ENCODE measurements around the gene KIF26B. TPM values are rescaled to one million over a fixed set of nuclear protein-coding genes. Genes with fewer than 3 reads are reported as not detected.

Gene KIF26B
- total RNA-seq, 4 donors from 2014 or later: 0.20 to 0.79 (median 0.41) TPM; not detected in 1

DNA sequence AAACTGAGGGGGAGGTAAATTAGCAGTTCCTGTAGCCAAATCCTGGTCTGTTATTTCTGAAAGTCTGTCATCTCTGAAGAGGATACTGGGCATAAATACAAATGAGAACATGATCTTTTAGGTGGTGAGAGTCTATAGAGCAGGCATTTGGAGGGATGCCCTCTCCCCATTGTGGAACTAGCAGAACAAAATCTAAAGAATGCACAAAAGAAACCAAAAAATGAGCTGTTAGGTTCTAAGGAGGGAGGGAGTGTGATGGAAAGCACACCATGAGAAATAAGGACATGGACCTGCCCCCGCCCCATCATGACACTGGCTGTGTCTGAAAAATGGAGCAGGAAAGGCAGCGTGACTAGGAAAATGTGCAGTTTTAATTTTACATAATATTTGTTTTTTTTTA lies 262.0 kb downstream of the KIF26B start:
- intact Hi-C loops (cut with DNase I; ENCODE audit: low total_unique reads): no loop called here
- Histone ChIP-seq H3K4me3 (no peak overlapping the region), H3K27ac (no peak overlapping the region), H3K4me1 (no peaks in the 10 kb centered on the region), H3K9me3 (no peaks in the 10 kb centered on the region), H3K36me3 (no peaks in the 10 kb centered on the region), H3K27me3 (peaks cover 3% of the 10 kb centered on the region)
- TF ChIP-seq POLR2AphosphoS5 (IDR thresholded peaks at IDR 0.05) (no peak), POLR2A (IDR thresholded peaks at IDR 0.05) (no peak), EP300 (IDR thresholded peaks at IDR 0.05; ENCODE audit: low read depth) (no peak)
- TF ChIP-seq, protein P1, sequence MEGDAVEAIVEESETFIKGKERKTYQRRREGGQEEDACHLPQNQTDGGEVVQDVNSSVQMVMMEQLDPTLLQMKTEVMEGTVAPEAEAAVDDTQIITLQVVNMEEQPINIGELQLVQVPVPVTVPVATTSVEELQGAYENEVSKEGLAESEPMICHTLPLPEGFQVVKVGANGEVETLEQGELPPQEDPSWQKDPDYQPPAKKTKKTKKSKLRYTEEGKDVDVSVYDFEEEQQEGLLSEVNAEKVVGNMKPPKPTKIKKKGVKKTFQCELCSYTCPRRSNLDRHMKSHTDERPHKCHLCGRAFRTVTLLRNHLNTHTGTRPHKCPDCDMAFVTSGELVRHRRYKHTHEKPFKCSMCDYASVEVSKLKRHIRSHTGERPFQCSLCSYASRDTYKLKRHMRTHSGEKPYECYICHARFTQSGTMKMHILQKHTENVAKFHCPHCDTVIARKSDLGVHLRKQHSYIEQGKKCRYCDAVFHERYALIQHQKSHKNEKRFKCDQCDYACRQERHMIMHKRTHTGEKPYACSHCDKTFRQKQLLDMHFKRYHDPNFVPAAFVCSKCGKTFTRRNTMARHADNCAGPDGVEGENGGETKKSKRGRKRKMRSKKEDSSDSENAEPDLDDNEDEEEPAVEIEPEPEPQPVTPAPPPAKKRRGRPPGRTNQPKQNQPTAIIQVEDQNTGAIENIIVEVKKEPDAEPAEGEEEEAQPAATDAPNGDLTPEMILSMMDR (IDR thresholded peaks at IDR 0.05): no peak
- WGBS, 2 donors (ENCODE audit: low coverage in 1 of 2): 93 to 100% methylated on average over 1 to 2 of the region's 2 CpGs
- in situ Hi-C loops (cut with MboI; ENCODE audit: low pct_ligation_motif_present in 1 of 4, low pct_unique_long_range_greater_than_20kb in 1 of 4, low sequenced_read_pairs in 3 of 4): no loop called here
- no peak for DNase-seq

- H3K9me3 ChIP-seq: no peaks in the 10 kb centered on the region
- no peaks in the 10 kb centered on the region for H3K4me1 ChIP-seq
- 83 to 100% methylated on average over 1 to 14 of the region's 14 CpGs for WGBS, 2 donors (ENCODE audit: low coverage in 1 of 2)
- H3K27me3 ChIP-seq: peaks cover 3% of the 10 kb centered on the region
- intact Hi-C loops (cut with DNase I; ENCODE audit: low total_unique reads): no loop called here
- H3K27ac ChIP-seq: no peak overlapping the region
- H3K4me3 ChIP-seq: no peak overlapping the region
- TF ChIP-seq EP300 (IDR thresholded peaks at IDR 0.05; ENCODE audit: low read depth) (no peak), POLR2AphosphoS5 (IDR thresholded peaks at IDR 0.05) (no peak), POLR2A (IDR thresholded peaks at IDR 0.05) (no peak)
- TF ChIP-seq, protein P1 (IDR thresholded peaks at IDR 0.05): no peak
- in situ Hi-C loops (cut with MboI; ENCODE audit: low pct_ligation_motif_present in 1 of 4, low pct_unique_long_range_greater_than_20kb in 1 of 4, low sequenced_read_pairs in 3 of 4): no loop called here
- no peak for DNase-seq
- no peaks in the 10 kb centered on the region for H3K36me3 ChIP-seq
Measured at GRCh38 chr1:245418077-245418476, 263.3 kb downstream of the KIF26B start.

DNA sequence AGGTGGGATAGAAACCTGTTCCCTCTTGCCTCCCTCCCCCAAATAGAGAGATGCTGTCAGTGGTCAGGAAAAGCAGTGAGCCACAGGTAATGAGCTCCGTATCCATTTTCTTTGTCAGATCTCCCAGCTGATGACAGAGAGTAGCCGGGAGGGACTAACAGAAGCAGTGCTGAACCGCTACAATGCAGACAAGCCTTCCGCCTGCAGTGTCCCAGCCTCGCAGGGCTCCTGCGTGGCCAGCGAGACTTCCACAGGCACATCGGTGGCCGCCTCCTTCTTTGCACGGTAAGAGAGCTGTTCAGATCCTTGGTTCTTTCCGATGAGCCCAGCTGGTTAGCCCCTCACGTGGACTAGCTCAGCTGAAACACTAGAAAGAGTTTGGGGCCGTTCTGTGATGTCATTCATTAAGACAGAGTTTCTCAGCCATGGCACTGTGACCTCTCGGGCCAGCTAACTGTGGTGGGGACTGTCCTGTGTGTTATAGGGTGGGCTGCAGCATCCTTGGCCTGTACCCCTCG lies 264.7 kb downstream of the KIF26B start:
- peaks cover 3% of the 10 kb centered on the region for H3K27me3 ChIP-seq
- no peaks in the 10 kb centered on the region for H3K9me3 ChIP-seq
- H3K4me3 ChIP-seq: no peak overlapping the region
- 87 to 100% methylated on average over 1 to 15 of the region's 15 CpGs for WGBS, 2 donors (ENCODE audit: low coverage in 1 of 2)
- no peaks in the 10 kb centered on the region for H3K36me3 ChIP-seq
- in situ Hi-C loops (cut with MboI; ENCODE audit: low pct_ligation_motif_present in 1 of 4, low pct_unique_long_range_greater_than_20kb in 1 of 4, low sequenced_read_pairs in 3 of 4) (no loop called here), intact Hi-C loops (cut with DNase I; ENCODE audit: low total_unique reads) (loop anchor here (1.0 kb wide), 1 partner anchor 49 kb away; no protein-coding TSS in a partner anchor)
- TF ChIP-seq, protein P1 (IDR thresholded peaks at IDR 0.05): no peak
- no peak for TF ChIP-seq POLR2A (IDR thresholded peaks at IDR 0.05)
- no peak for TF ChIP-seq POLR2AphosphoS5 (IDR thresholded peaks at IDR 0.05)
- no peak for TF ChIP-seq EP300 (IDR thresholded peaks at IDR 0.05; ENCODE audit: low read depth)
- no peak overlapping the region for H3K27ac ChIP-seq
- DNase-seq: no peak
- no peaks in the 10 kb centered on the region for H3K4me1 ChIP-seq

- WGBS, 2 donors (ENCODE audit: low coverage in 1 of 2): 51 to 75% methylated on average over 4 to 7 of the region's 7 CpGs
- in situ Hi-C loops (cut with MboI; ENCODE audit: low pct_ligation_motif_present in 1 of 4, low pct_unique_long_range_greater_than_20kb in 1 of 4, low sequenced_read_pairs in 3 of 4): no loop called here
- no peak for DNase-seq
- intact Hi-C loops (cut with DNase I; ENCODE audit: low total_unique reads): loop anchor here (1.0 kb wide), 1 partner anchor 48 kb away; no protein-coding TSS in a partner anchor
- Histone ChIP-seq H3K4me1 (no peaks in the 10 kb centered on the region), H3K9me3 (no peaks in the 10 kb centered on the region), H3K27me3 (peaks cover 3% of the 10 kb centered on the region), H3K36me3 (no peaks in the 10 kb centered on the region), H3K27ac (no peak overlapping the region), H3K4me3 (no peak overlapping the region)
- TF ChIP-seq POLR2AphosphoS5 (IDR thresholded peaks at IDR 0.05): no peak
- TF ChIP-seq, protein P1 (IDR thresholded peaks at IDR 0.05): no peak
- no peak for TF ChIP-seq POLR2A (IDR thresholded peaks at IDR 0.05)
- TF ChIP-seq EP300 (IDR thresholded peaks at IDR 0.05; ENCODE audit: low read depth): no peak
Measured at GRCh38 chr1:245419989-245420388, 265.2 kb downstream of the KIF26B start.

Measured in transverse colon (tissue), 4 donors.